HEK293 (cell line): Measurements from ENCODE around the gene NAA35.

Source experiments
- ATF2 ChIP-seq: fragments of 450-650 bp; formaldehyde crosslinking; IDR thresholded peaks from 2 replicates; pipeline ENCODE4 v1.5.1; 2016; ENCODE audit warnings: missing biosample characterization, missing genetic modification characterization, low read depth
- CTCF ChIP-seq: fragments of 450-650 bp; formaldehyde crosslinking; IDR thresholded peaks from 2 replicates; pipeline ENCODE4 v1.5.1; 2016; ENCODE audit warnings: missing biosample characterization, missing genetic modification characterization
- PRDM10 ChIP-seq: fragments of 450-650 bp; formaldehyde crosslinking; IDR thresholded peaks from 2 replicates; pipeline ENCODE4 v1.5.1; 2016; ENCODE audit warnings: missing biosample characterization, missing genetic modification characterization
- REPIN1 ChIP-seq: fragments of 450-650 bp; formaldehyde crosslinking; IDR thresholded peaks from 2 replicates; pipeline ENCODE4 v1.5.1; 2017; ENCODE audit warnings: missing biosample characterization, missing genetic modification characterization, low read depth
- TRIM28 ChIP-seq: IDR thresholded peaks from 2 replicates; pipeline ENCODE4 v1.6.1; 2011; ENCODE audit warnings: low read length, control low read depth, borderline replicate concordance
- ZBTB1 ChIP-seq: fragments of 450-650 bp; formaldehyde crosslinking; IDR thresholded peaks from 2 replicates; pipeline ENCODE4 v1.5.1; 2016; ENCODE audit warnings: missing biosample characterization, missing genetic modification characterization
- ZNF239 ChIP-seq: fragments of 450-650 bp; formaldehyde crosslinking; IDR thresholded peaks from 2 replicates; pipeline ENCODE4 v1.5.1; 2016; ENCODE audit warnings: missing biosample characterization, missing genetic modification characterization
- ZNF292 ChIP-seq: fragments of 450-650 bp; formaldehyde crosslinking; IDR thresholded peaks from 2 replicates; pipeline ENCODE4 v1.5.1; 2016; ENCODE audit warnings: low read depth, missing biosample characterization, missing genetic modification characterization, borderline replicate concordance
- ZNF768 ChIP-seq: fragments of 450-650 bp; formaldehyde crosslinking; IDR thresholded peaks from 2 replicates; pipeline ENCODE4 v1.5.1; 2018; ENCODE audit warnings: missing biosample characterization, mild to moderate bottlenecking, missing genetic modification characterization
- ZNF776 ChIP-seq: fragments of 450-650 bp; formaldehyde crosslinking; IDR thresholded peaks from 2 replicates; pipeline ENCODE4 v1.5.0; 2017; ENCODE audit warnings: missing biosample characterization, missing genetic modification characterization, borderline replicate concordance
- ZNF785 ChIP-seq: fragments of 450-650 bp; formaldehyde crosslinking; IDR thresholded peaks from 2 replicates; pipeline ENCODE4 v1.5.1; 2016; ENCODE audit warnings: missing biosample characterization, missing genetic modification characterization
- TF ChIP-seq, protein P1 (sequence below): fragments of 450-650 bp; formaldehyde crosslinking; optimal IDR thresholded peaks from 2 replicates; pipeline ENCODE3; 2016; ENCODE audit warnings: missing biosample characterization, mild to moderate bottlenecking, missing genetic modification characterization
- TF ChIP-seq, protein P2 (sequence below): fragments of 450-650 bp; formaldehyde crosslinking; IDR thresholded peaks from 2 replicates; pipeline ENCODE4 v1.5.1; 2016; ENCODE audit warnings: missing biosample characterization, missing genetic modification characterization

DNA sequence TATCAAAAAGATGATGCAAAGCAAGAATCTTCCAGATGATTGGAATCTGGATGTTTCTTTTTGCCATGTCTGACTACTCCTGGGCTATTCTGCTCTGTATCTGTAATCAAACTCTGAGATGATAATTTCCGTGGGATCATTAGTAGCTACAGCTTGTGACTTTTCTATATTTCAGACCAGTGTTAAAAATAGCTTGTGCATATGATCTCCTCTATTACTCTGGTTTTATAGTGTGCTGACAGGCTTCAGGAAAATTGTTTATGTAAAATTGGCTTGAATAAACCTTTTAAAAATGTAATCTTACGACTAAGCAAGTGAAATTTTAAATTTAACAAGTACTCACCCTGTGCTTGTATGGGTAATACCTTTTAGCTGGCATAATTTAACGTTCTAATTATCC, 40.4 kb downstream of the NAA35 start:
- TF ChIP-seq CTCF (tag by site-specific recombination) (no peak), ZNF776 (tag by site-specific recombination) (no peak), ZBTB1 (tag by site-specific recombination) (no peak), ZNF239 (tag by site-specific recombination) (no peak), ZNF785 (tag by site-specific recombination) (no peak), ZNF292 (tag by site-specific recombination) (no peak), TRIM28 (no peak), ZNF768 (no peak), REPIN1 (tag by site-specific recombination) (no peak), PRDM10 (no peak), ATF2 (tag by site-specific recombination) (no peak)
- TF ChIP-seq, protein P1, sequence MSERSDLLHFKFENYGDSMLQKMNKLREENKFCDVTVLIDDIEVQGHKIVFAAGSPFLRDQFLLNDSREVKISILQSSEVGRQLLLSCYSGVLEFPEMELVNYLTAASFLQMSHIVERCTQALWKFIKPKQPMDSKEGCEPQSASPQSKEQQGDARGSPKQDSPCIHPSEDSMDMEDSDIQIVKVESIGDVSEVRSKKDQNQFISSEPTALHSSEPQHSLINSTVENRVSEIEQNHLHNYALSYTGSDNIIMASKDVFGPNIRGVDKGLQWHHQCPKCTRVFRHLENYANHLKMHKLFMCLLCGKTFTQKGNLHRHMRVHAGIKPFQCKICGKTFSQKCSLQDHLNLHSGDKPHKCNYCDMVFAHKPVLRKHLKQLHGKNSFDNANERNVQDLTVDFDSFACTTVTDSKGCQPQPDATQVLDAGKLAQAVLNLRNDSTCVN: no peak
- TF ChIP-seq, protein P2, sequence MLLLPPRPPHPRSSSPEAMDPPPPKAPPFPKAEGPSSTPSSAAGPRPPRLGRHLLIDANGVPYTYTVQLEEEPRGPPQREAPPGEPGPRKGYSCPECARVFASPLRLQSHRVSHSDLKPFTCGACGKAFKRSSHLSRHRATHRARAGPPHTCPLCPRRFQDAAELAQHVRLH (tag by site-specific recombination): no peak
